Measurements from ENCODE around the gene KRTAP4-12.

DNA sequence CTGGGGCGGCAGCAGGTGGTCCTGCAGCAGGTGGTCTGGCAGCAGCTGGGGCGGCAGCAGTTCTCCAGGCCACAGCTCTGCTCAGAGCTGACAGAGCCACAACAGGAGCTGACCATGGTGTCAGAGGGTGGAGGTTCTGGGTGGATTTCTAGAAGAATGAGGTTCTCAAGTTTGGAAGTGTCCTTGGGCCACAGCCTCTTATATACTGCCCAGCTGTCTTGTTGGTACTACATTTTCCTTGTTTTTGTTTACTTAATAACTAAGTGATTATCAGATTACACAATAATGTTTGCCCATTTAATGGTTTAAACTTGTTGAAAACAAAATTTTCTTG, 25.6 kb upstream of the KRTAP4-12 start, which contains the start of gene KRTAP4-5:
- no peak for TF ChIP-seq POLR2AphosphoS5 (IDR thresholded peaks at IDR 0.05; ENCODE audit: low read depth, low read length)
- TF ChIP-seq POLR2A (IDR thresholded peaks at IDR 0.05; ENCODE audit: low read depth, low read length), result no peak
- TF ChIP-seq TAF1 (IDR thresholded peaks at IDR 0.05; ENCODE audit: low read depth, low read length), result no peak
- TF ChIP-seq SPI1 (IDR thresholded peaks at IDR 0.05; ENCODE audit: low read depth, low read length), result no peak
- TF ChIP-seq POU2F2 (IDR thresholded peaks at IDR 0.05; ENCODE audit: low read depth, low read length), result no peak
- no peak for TF ChIP-seq PAX5 (IDR thresholded peaks at IDR 0.05; ENCODE audit: insufficient read depth, low read length, severe bottlenecking)
